Ammon's horn (tissue), 1 donor: ENCODE measurements around the gene FZD4.

Experiments used
- DNase-seq: peaks from one replicate; pipeline ENCODE4 v3.0.0-alpha.2; 2016; ENCODE audit warnings: low spot score

The FZD4 gene

GRCh38 chr11:86906198-86906597, 49.0 kb downstream of the FZD4 start:
- no peak for DNase-seq

GRCh38 chr11:86905252-86905651, 49.9 kb downstream of the FZD4 start:
- DNase-seq, result no peak

- no peak for DNase-seq
These were observed 51.2 kb downstream of the FZD4 start for GRCh38 chr11:86904001-86904400.

- no peak for DNase-seq
These were observed 52.9 kb downstream of the FZD4 start for GRCh38 chr11:86902345-86902744.

DNA sequence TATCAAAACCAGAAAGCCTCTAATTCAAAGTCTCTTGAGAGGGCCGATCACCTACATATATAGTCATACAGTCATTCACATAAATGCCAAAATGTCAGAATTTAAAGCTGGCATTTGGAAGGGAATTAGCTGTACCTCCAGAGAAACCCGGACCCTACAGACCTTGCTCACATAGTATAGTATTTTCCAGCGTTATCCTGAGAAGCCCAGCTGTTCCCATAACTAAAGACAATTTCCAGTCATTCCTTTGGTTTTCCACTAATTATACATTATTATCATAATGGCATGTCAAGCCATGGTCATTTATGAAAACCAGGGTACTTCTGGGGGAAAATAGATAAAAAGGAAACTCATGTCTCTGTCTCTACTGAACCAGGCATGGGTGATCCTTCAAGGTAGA, 53.6 kb downstream of the FZD4 start:
- DNase-seq, result no peak

GRCh38 chr11:86900162-86900561, 55.0 kb downstream of the FZD4 start:
- no peak for DNase-seq

DNA sequence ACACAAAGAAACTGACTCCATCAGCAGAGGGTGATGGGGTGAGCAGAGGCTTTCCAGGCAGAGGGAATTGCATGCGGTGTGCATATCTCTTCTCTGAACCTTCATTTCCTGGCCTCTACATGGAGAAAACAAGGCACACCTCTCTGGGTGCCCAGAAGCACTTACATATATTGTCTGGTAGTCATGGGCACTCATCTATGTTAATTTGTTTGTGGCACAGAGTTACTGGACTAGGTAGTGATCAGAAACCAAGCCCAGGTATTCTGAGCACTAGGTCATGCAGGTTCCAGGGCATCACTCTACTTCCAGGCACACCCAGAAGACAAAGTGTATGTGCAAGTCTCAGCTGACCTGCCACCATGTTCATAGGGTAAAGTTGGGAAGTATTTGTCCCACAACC, 56.5 kb downstream of the FZD4 start:
- DNase-seq, result no peak

GRCh38 chr11:86896441-86896841, 58.8 kb downstream of the FZD4 start:
- DNase-seq, result no peak
